Measurements from ENCODE around the gene ZSCAN31. TPM values are rescaled to one million over a fixed set of nuclear protein-coding genes. Genes with fewer than 3 reads are reported as not detected.
"Not testable (repeated sequence)": the region's sequence is repeated elsewhere in the genome, so short reads cannot be mapped to it uniquely, and the experiment has no call there.

ZSCAN31 gene
- total and polyA plus RNA-seq, 10 donors: 1.2 to 13.7 (median 3.9) TPM

- no peak for TF ChIP-seq CTCF (IDR thresholded peaks at IDR 0.05 in 8 of 11, conservative IDR thresholded peaks at IDR 0.05 in 3 of 11)
- TF ChIP-seq POLR2AphosphoS5 (IDR thresholded peaks at IDR 0.05): no peak
- no peak for TF ChIP-seq POLR2A (IDR thresholded peaks at IDR 0.05)
- WGBS, 5 donors: 65 to 93% (median 65%) methylated on average over 1 of the region's 1 CpG
- intact Hi-C loops (cut with DNase I; ENCODE audit: low total_unique reads): no loop called here
- Histone ChIP-seq H3K36me3 (peaks cover 14 to 42% (median 25%) of the 10 kb centered on the region in 6 donors), H3K4me1 (peaks cover 5 to 10% (median 6%) of the 10 kb centered on the region in 6 donors), H3K27ac (no peak overlapping the region), H3K9me3 (peaks cover 15 to 44% (median 38%) of the 10 kb centered on the region in 8 donors), H3K27me3 (replicated peaks in 1 of 7) (no peaks in the 10 kb centered on the region), H3K4me3 (no peak overlapping the region)
- DNase-seq: no peak
Observed at GRCh38 chr6:28330041-28330440, 5.9 kb downstream of the ZSCAN31 start.

- H3K27me3 ChIP-seq (replicated peaks in 1 of 7): no peaks in the 10 kb centered on the region
- no peaks in the 10 kb centered on the region for H3K4me1 ChIP-seq
- H3K4me3 ChIP-seq: peak overlapping the region in 1 of 8 donors; percentile 5
- DNase-seq: no peak
- peaks cover 15 to 59% (median 48%) of the 10 kb centered on the region in 8 donors for H3K9me3 ChIP-seq
- TF ChIP-seq POLR2AphosphoS5 (IDR thresholded peaks at IDR 0.05) (no peak), POLR2A (IDR thresholded peaks at IDR 0.05) (no peak), CTCF (IDR thresholded peaks at IDR 0.05 in 8 of 11, conservative IDR thresholded peaks at IDR 0.05 in 3 of 11) (no peak)
- intact Hi-C loops (cut with DNase I; ENCODE audit: low total_unique reads): no loop called here
- H3K27ac ChIP-seq: no peak overlapping the region
- WGBS, 5 donors: 90 to 96% (median 93%) methylated on average over 7 of the region's 7 CpGs
- peaks cover 14 to 46% (median 27%) of the 10 kb centered on the region in 6 donors for H3K36me3 ChIP-seq
Observed at GRCh38 chr6:28326371-28326948, 9.5 kb downstream of the ZSCAN31 start.

- no peak for DNase-seq
- intact Hi-C loops (cut with DNase I; ENCODE audit: low total_unique reads): no loop called here
- no peak overlapping the region for H3K27ac ChIP-seq
- peaks cover 15 to 64% (median 53%) of the 10 kb centered on the region in 8 donors for H3K9me3 ChIP-seq
- peaks cover 14 to 39% (median 27%) of the 10 kb centered on the region in 6 donors for H3K36me3 ChIP-seq
- no peak overlapping the region for H3K4me3 ChIP-seq
- no peaks in the 10 kb centered on the region for H3K4me1 ChIP-seq
- 92 to 100% (median 97%) methylated on average over 1 of the region's 1 CpG for WGBS, 5 donors
- TF ChIP-seq POLR2AphosphoS5 (IDR thresholded peaks at IDR 0.05): no peak
- TF ChIP-seq CTCF (IDR thresholded peaks at IDR 0.05 in 8 of 11, conservative IDR thresholded peaks at IDR 0.05 in 3 of 11): no peak
- TF ChIP-seq POLR2A (IDR thresholded peaks at IDR 0.05): no peak
- no peaks in the 10 kb centered on the region for H3K27me3 ChIP-seq (replicated peaks in 1 of 7)
Observed at GRCh38 chr6:28323813-28324424, 12.0 kb downstream of the ZSCAN31 start.

GRCh38 chr6:28322661-28323060 lies 13.3 kb downstream of the ZSCAN31 start:
- intact Hi-C loops (cut with DNase I; ENCODE audit: low total_unique reads): no loop called here
- DNase-seq: no peak
- peaks cover 14 to 31% (median 26%) of the 10 kb centered on the region in 6 donors for H3K36me3 ChIP-seq
- TF ChIP-seq POLR2AphosphoS5 (IDR thresholded peaks at IDR 0.05) (no peak), POLR2A (IDR thresholded peaks at IDR 0.05) (no peak), CTCF (IDR thresholded peaks at IDR 0.05 in 8 of 11, conservative IDR thresholded peaks at IDR 0.05 in 3 of 11) (no peak)
- no peak overlapping the region for H3K4me3 ChIP-seq
- no peaks in the 10 kb centered on the region for H3K27me3 ChIP-seq (replicated peaks in 1 of 7)
- H3K4me1 ChIP-seq: no peaks in the 10 kb centered on the region
- peaks cover 15 to 51% (median 43%) of the 10 kb centered on the region in 8 donors for H3K9me3 ChIP-seq
- H3K27ac ChIP-seq: no peak overlapping the region
- WGBS, 5 donors: 78 to 91% (median 89%) methylated on average over 3 of the region's 3 CpGs

GRCh38 chr6:28317866-28318265 lies 18.1 kb downstream of the ZSCAN31 start:
- H3K27me3 ChIP-seq (replicated peaks in 1 of 7); H3K4me3 ChIP-seq; intact Hi-C loops (cut with DNase I; ENCODE audit: low total_unique reads); DNase-seq; H3K36me3 ChIP-seq; H3K27ac ChIP-seq; H3K4me1 ChIP-seq: not testable (repeated sequence)
- WGBS, 5 donors: 93 to 96% (median 94%) methylated on average over 8 of the region's 8 CpGs
- peaks cover 0 to 10% (median 7%) of the 10 kb centered on the region in 8 donors for H3K9me3 ChIP-seq
